HCT116 (cell line): ENCODE measurements around the gene ADA. TPM values are rescaled to one million over a fixed set of nuclear protein-coding genes. Genes with fewer than 3 reads are reported as not detected.

Source experiments
- ATAC-seq: fragments of 200-7000 bp; cut with Tn5 transposase; 2 replicates; pipeline ENCODE4 v1.9.1; 2020; ENCODE audit warnings: mild to moderate bottlenecking, moderate library complexity
- BruUV-seq: library from RNA; stranded (reverse); fragments of 400-500 nt; replicated peaks from 2 replicates; lab custom pipeline; 2021; lab: Mats Ljungman, UMichigan
- CTCF ChIA-PET: fragments of 300-600 bp; sonication (Branson Sonifier 250); formaldehyde crosslinking; loops from one replicate; lab custom pipeline; 2021; ENCODE audit warnings: antibody characterized with exemption; lab: Charles Lee
- POLR2A ChIA-PET: fragments of 300-600, 350-600 bp; sonication (Branson Sonifier 250); formaldehyde crosslinking; loops from one replicate; lab custom pipeline; 2021; ENCODE audit warnings: antibody characterized with exemption; lab: Charles Lee
- RAD21 ChIA-PET, 2 experiments: fragments of 300-600 bp; sonication (Branson Sonifier 250); formaldehyde crosslinking; loops; one replicate each; lab custom pipeline; 2023; ENCODE audit warnings: low total read pairs in 2 of 2; ENCODE audit not compliant: uncharacterized antibody in 2 of 2, unreplicated experiment in 2 of 2, low non-redundant PET in 1 of 2; lab: Charles Lee
- DNase-seq: peaks from one replicate; pipeline ENCODE4 v3.0.0-alpha.2; 2010; ENCODE audit warnings: low read depth, low spot score
- H2AFZ ChIP-seq: fragments of 200-600 bp; shearing (Covaris generic), sonication (generic); 2 replicates; pipeline ENCODE4 v1.6.1; 2017; ENCODE audit warnings: low read depth, mixed run types, mixed read lengths, antibody characterized with exemption, low read length; ENCODE audit not compliant: poor library complexity, severe bottlenecking
- H3K27ac ChIP-seq: 2 replicates; pipeline ENCODE4 v1.5.1; 2012; ENCODE audit warnings: low read depth, low read length
- H3K27me3 ChIP-seq: fragments of 200-600 bp; sonication (generic); 2 replicates; pipeline ENCODE4 v1.6.1; 2016; ENCODE audit warnings: mixed run types, low read length, mixed read lengths; ENCODE audit not compliant: insufficient read depth
- H3K36me3 ChIP-seq, 2 experiments: fragments of 200-500 bp in 1 of 2; fragments of 200-600 bp in 1 of 2; sonication (Bioruptor generic) in 1 of 2; sonication (generic) in 1 of 2; 2 replicates each; pipeline versions ENCODE4 v1.5.1 to v1.6.1; 2014 to 2016; ENCODE audit warnings: low read length in 2 of 2, inconsistent platforms in 1 of 2, mixed read lengths in 1 of 2, mixed run types in 1 of 2; ENCODE audit not compliant: insufficient read depth in 2 of 2, control insufficient read depth in 1 of 2
- H3K4me1 ChIP-seq, 2 experiments: fragments of 200-600 bp in 1 of 2; sonication (generic) in 1 of 2; 2 replicates each; pipeline versions ENCODE4 v1.5.1 to v1.6.1; 2012 to 2017; ENCODE audit warnings: low read length in 2 of 2, inconsistent platforms in 1 of 2, mild to moderate bottlenecking in 1 of 2, mixed read lengths in 1 of 2, mixed run types in 1 of 2, moderate library complexity in 1 of 2; ENCODE audit not compliant: insufficient read depth in 2 of 2, control insufficient read depth in 1 of 2
- H3K4me2 ChIP-seq: fragments of 200-600 bp; sonication (generic); 2 replicates; pipeline ENCODE4 v1.6.1; 2017; ENCODE audit warnings: mixed run types, low read length, mixed read lengths
- H3K4me3 ChIP-seq, 2 experiments: fragments of 200-600 bp in 1 of 2; sonication (generic) in 1 of 2; replicated peaks in 1 of 2; 2 replicates each; pipeline ENCODE4 v1.5.1; 2011 to 2016; ENCODE audit warnings: low read length in 2 of 2, control low read depth in 1 of 2, low read depth in 1 of 2, mild to moderate bottlenecking in 1 of 2, mixed read lengths in 1 of 2, mixed run types in 1 of 2
- H3K79me2 ChIP-seq: fragments of 200-600 bp; sonication (generic); 2 replicates; pipeline ENCODE4 v1.6.1; 2017; ENCODE audit warnings: mild to moderate bottlenecking, mixed run types, low read length, moderate library complexity, mixed read lengths; ENCODE audit not compliant: insufficient read depth
- H3K9ac ChIP-seq: fragments of 200-600 bp; sonication (generic); 2 replicates; pipeline ENCODE4 v1.6.1; 2016; ENCODE audit warnings: low read length, mixed read lengths
- H3K9me2 ChIP-seq: fragments of 200-600 bp; sonication (generic), shearing (Covaris generic); 2 replicates; pipeline ENCODE4 v1.6.1; 2017; ENCODE audit warnings: mixed run types, mild to moderate bottlenecking, moderate library complexity; ENCODE audit not compliant: insufficient read depth
- H3K9me3 ChIP-seq, 2 experiments: fragments of 200-500 bp in 1 of 2; fragments of 200-600 bp in 1 of 2; sonication (Bioruptor generic) in 1 of 2; sonication (generic) in 1 of 2; 2 replicates each; pipeline ENCODE4 v1.6.1; 2014 to 2017; ENCODE audit warnings: low read length in 2 of 2, mixed read lengths in 2 of 2, inconsistent platforms in 1 of 2, low read depth in 1 of 2, mild to moderate bottlenecking in 1 of 2, mixed run types in 1 of 2, moderate library complexity in 1 of 2; ENCODE audit not compliant: control insufficient read depth in 1 of 2, insufficient read depth in 1 of 2
- H4K20me1 ChIP-seq: fragments of 200-600 bp; sonication (generic), shearing (Covaris generic); 2 replicates; pipeline ENCODE4 v1.6.1; 2017; ENCODE audit warnings: mixed run types, mild to moderate bottlenecking, moderate library complexity; ENCODE audit not compliant: insufficient read depth
- CEBPB ChIP-seq: IDR thresholded peaks from 2 replicates; pipeline ENCODE4 v1.6.1; 2012; ENCODE audit warnings: low read depth
- EZH2 ChIP-seq: fragments of 200-600 bp; sonication (generic); IDR thresholded peaks from 2 replicates; pipeline ENCODE4 v1.6.1; 2017; ENCODE audit warnings: antibody characterized with exemption, mixed run types
- EZH2phosphoT487 ChIP-seq: fragments of 200-600 bp; IDR thresholded peaks from 2 replicates; pipeline ENCODE4 v1.6.1; 2018; ENCODE audit warnings: antibody characterized with exemption, borderline replicate concordance
- FOSL1 ChIP-seq: IDR thresholded peaks from 2 replicates; pipeline ENCODE4 v1.6.1; 2012; ENCODE audit warnings: low read depth
- JUND ChIP-seq: IDR thresholded peaks from 2 replicates; pipeline ENCODE4 v1.6.1; 2012
- MAX ChIP-seq: IDR thresholded peaks from 2 replicates; pipeline ENCODE4 v1.6.1; 2012
- POLR2A ChIP-seq: IDR thresholded peaks from 2 replicates; pipeline ENCODE4 v1.7.0; 2011; ENCODE audit warnings: borderline replicate concordance; ENCODE audit not compliant: insufficient read depth, insufficient read length; ENCODE audit errors: extremely low read depth
- RAD21 ChIP-seq: IDR thresholded peaks from 2 replicates; pipeline ENCODE4 v1.6.1; 2012; ENCODE audit warnings: low read depth, mild to moderate bottlenecking
- REST ChIP-seq: IDR thresholded peaks from 2 replicates; pipeline ENCODE4 v1.6.1; 2012; ENCODE audit warnings: low read depth
- SIN3A ChIP-seq: IDR thresholded peaks from 2 replicates; pipeline ENCODE4 v1.6.1; 2012; ENCODE audit warnings: low read depth
- SP1 ChIP-seq: IDR thresholded peaks from 2 replicates; pipeline ENCODE4 v1.6.1; 2012; ENCODE audit warnings: low read depth
- SRF ChIP-seq: IDR thresholded peaks from 2 replicates; pipeline ENCODE4 v1.6.1; 2012; ENCODE audit warnings: low read depth
- TCF7L2 ChIP-seq: IDR thresholded peaks from 2 replicates; pipeline ENCODE4 v1.7.0; 2011; ENCODE audit warnings: borderline replicate concordance, inconsistent platforms; ENCODE audit not compliant: insufficient read depth, insufficient read length; ENCODE audit errors: extremely low read depth
- ZBTB33 ChIP-seq: IDR thresholded peaks from 2 replicates; pipeline ENCODE4 v1.6.1; 2011; ENCODE audit warnings: mild to moderate bottlenecking, low read length, moderate library complexity; ENCODE audit not compliant: insufficient replicate concordance; ENCODE audit errors: extremely low read depth
- ZFX ChIP-seq: fragments of 450-650 bp; IDR thresholded peaks from 2 replicates; pipeline ENCODE4 v1.6.1; 2017
- ZNF274 ChIP-seq: fragments of 200-500 bp; sonication (Bioruptor generic); IDR thresholded peaks from 2 replicates; pipeline ENCODE4 v1.6.1; 2014; ENCODE audit warnings: mild to moderate bottlenecking, low read depth, low read length, inconsistent platforms
- intact Hi-C: fragments of 100-400 bp; cut with micrococcal nuclease; formaldehyde crosslinking; loops from 2 replicates; pipeline ENCODE4 v1.10.0; 2022
- total RNA-seq: library from RNA; stranded (reverse); gene quantifications from one replicate; pipeline ENCODE4 v1.2.1, GENCODE V29; 2021; ENCODE audit not compliant: unreplicated experiment

The ADA gene
- total RNA-seq, 1 experiment from 2014 or later, result 25.9 TPM

GRCh38 chr20:44613575-44613974 is 37.9 kb downstream of the ADA start:
- no peak overlapping the region for H3K9ac ChIP-seq
- H3K4me2 ChIP-seq, result no peak overlapping the region
- no peaks in the 10 kb centered on the region for H4K20me1 ChIP-seq
- ATAC-seq, result no peak
- no peaks in the 10 kb centered on the region for H3K79me2 ChIP-seq
- RAD21 ChIA-PET, result no interaction called here
- intact Hi-C loops, result no loop called here
- no peak for DNase-seq
- H2AFZ ChIP-seq, result no peak overlapping the region
- BruUV-seq, result no TSS peak
- H3K27ac ChIP-seq, result no peak overlapping the region
- peaks cover 0 to 4% of the 10 kb centered on the region in 2 experiments; a peak in 1 of 4 replicates for H3K36me3 ChIP-seq
- TF ChIP-seq RAD21 (no peak), JUND (no peak), EZH2 (no peak), FOSL1 (no peak), EZH2phosphoT487 (no peak), SRF (no peak), CEBPB (no peak), MAX (no peak), ZNF274 (no peak), ZFX (no peak), SIN3A (no peak)
- TF ChIP-seq, all 23 proteins: peak for 0
- Histone ChIP-seq H3K27me3 (no peaks in the 10 kb centered on the region), H3K4me1 (peaks cover 5 to 13% of the 10 kb centered on the region in 2 experiments), H3K9me3 (no peaks in the 10 kb centered on the region), H3K4me3 (no peak overlapping the region), H3K9me2 (no peaks in the 10 kb centered on the region)
- POLR2A ChIA-PET, result no interaction called here
- CTCF ChIA-PET, result no interaction called here

- intact Hi-C loops, result loop anchor here (1.0 to 2.0 kb wide), 3 partner anchors 136 to 393 kb away; partner anchors contain the start of gene TTPAL
- Histone ChIP-seq H3K4me3 (no peak overlapping the region), H2AFZ (no peak overlapping the region), H3K36me3 (no peaks in the 10 kb centered on the region), H4K20me1 (no peaks in the 10 kb centered on the region), H3K4me2 (peak overlapping the region; percentile 65; the same call in 1 of the 2 replicates), H3K9me3 (no peaks in the 10 kb centered on the region), H3K79me2 (no peaks in the 10 kb centered on the region), H3K9ac (no peak overlapping the region), H3K9me2 (no peaks in the 10 kb centered on the region), H3K27ac (no peak overlapping the region; the same call in 1 of the 2 replicates), H3K4me1 (peaks cover 5 to 13% of the 10 kb centered on the region in 2 experiments), H3K27me3 (no peaks in the 10 kb centered on the region)
- BruUV-seq, result no TSS peak
- ATAC-seq, result peak; percentile 24; the same call in 1 of the 2 replicates
- ChIA-PET POLR2A (no interaction called here), RAD21 (interaction anchor here in 1 of 2 experiments (0.7 kb wide), 1 partner anchor 256 kb away, joined by 3 read pairs; no protein-coding TSS in a partner anchor), CTCF (interaction anchor here (0.6 to 3.3 kb wide), 10 partner anchors 35 to 393 kb away, joined by 3 to 21 read pairs (median 4); partner anchors contain the start of genes SERINC3 and TTPAL)
- no peak for DNase-seq
- TF ChIP-seq ZFX (no peak), REST (no peak), ZNF274 (no peak), ZBTB33 (no peak), TCF7L2 (no peak), POLR2A (no peak), SP1 (no peak)
These were observed 41.1 kb downstream of the ADA start for GRCh38 chr20:44610313-44610962.
